ENCODE data around the gene FUT8.
A peak's percentile ranks its signal among the peaks of the same experiment; 100 is the strongest.

FUT8 gene

DNA sequence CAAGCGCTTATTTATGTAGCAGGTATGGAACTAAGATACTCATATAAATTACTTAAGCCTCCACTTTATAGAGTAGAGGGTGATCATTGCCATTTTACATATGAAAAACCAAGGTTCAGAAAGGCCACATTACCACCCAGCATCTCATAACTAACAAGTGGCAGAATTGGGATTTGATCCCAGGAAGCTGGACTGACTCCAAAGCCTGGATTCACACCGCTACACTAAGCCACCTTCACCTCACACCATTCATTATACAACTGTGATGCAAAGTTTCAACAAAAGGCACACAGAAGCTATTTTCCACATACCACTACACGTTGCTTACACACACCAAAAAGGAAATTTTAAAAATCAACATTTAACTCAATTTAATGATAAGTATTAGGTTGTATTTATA lies 370.6 kb downstream of the FUT8 start:
- Histone ChIP-seq H3K36me3 (ENCODE audit: control insufficient read depth, insufficient read depth, low read length, severe bottlenecking) (no peaks in the 10 kb centered on the region), H3K27me3 (replicated peaks; ENCODE audit: control insufficient read depth, insufficient read depth, low read length) (peaks cover 5% of the 10 kb centered on the region), H3K4me3 (ENCODE audit: low read length) (no peak overlapping the region), H3K9me3 (ENCODE audit: control insufficient read depth, low read length) (no peaks in the 10 kb centered on the region), H3K9ac (ENCODE audit: low read length) (no peak overlapping the region), H3K4me1 (ENCODE audit: control insufficient read depth, insufficient read depth, low read length) (peaks cover 11% of the 10 kb centered on the region)
- DNase-seq (ENCODE audit: low read depth): no peak

DNA sequence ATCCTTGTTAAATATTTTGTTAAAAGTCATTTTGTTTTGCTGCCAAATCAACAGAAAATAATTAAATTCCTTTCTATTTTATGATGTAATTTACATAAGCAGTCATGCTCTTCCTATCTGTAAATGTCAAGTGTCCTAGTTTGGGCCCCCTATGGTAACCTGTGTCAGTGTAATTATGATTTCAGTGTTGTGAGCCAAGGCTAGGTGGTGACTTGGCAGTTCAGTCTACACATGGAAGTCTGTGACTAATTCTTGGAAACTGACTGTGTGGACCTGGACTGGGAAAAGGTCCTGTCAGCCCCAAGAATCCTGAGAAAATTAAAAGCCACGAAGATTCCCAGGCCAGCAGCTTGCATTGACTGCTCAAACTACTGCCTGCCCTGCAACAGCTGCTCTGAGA lies 371.0 kb downstream of the FUT8 start:
- no peak overlapping the region for H3K9ac ChIP-seq (ENCODE audit: low read length)
- no peaks in the 10 kb centered on the region for H3K36me3 ChIP-seq (ENCODE audit: control insufficient read depth, insufficient read depth, low read length, severe bottlenecking)
- peaks cover 5% of the 10 kb centered on the region for H3K27me3 ChIP-seq (replicated peaks; ENCODE audit: control insufficient read depth, insufficient read depth, low read length)
- DNase-seq (ENCODE audit: low read depth): no peak
- H3K9me3 ChIP-seq (ENCODE audit: control insufficient read depth, low read length): no peaks in the 10 kb centered on the region
- H3K4me3 ChIP-seq (ENCODE audit: low read length): no peak overlapping the region
- H3K4me1 ChIP-seq (ENCODE audit: control insufficient read depth, insufficient read depth, low read length): peaks cover 11% of the 10 kb centered on the region

- DNase-seq (ENCODE audit: low read depth): no peak
- Histone ChIP-seq H3K9ac (ENCODE audit: low read length) (no peak overlapping the region), H3K36me3 (ENCODE audit: control insufficient read depth, insufficient read depth, low read length, severe bottlenecking) (no peaks in the 10 kb centered on the region), H3K4me1 (ENCODE audit: control insufficient read depth, insufficient read depth, low read length) (peaks cover 11% of the 10 kb centered on the region), H3K9me3 (ENCODE audit: control insufficient read depth, low read length) (no peaks in the 10 kb centered on the region), H3K27me3 (replicated peaks; ENCODE audit: control insufficient read depth, insufficient read depth, low read length) (peaks cover 9% of the 10 kb centered on the region), H3K4me3 (ENCODE audit: low read length) (no peak overlapping the region)
Measured at GRCh38 chr14:65784574-65784973, 372.0 kb downstream of the FUT8 start.

DNA sequence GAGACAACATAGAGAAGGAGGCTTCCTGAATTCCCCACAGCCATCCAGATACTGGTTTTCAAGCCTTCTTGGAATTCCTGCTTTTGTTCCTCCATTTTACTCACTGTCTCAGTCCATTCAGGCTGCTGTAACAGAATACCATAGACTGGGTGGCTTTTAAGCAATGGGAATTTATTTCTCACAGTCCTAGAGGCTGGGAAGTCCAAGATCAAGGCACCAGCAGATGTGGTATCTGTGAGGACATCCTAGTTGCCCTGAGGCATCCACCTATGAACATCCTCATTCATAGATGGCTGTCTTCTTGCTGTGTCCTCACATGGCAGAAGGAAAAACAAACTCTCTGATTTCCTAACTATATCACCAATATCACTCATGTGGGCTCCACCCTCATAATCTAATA lies 374.9 kb downstream of the FUT8 start:
- Histone ChIP-seq H3K9ac (ENCODE audit: low read length) (no peak overlapping the region), H3K4me1 (ENCODE audit: control insufficient read depth, insufficient read depth, low read length) (peaks cover 18% of the 10 kb centered on the region), H3K4me3 (ENCODE audit: low read length) (no peak overlapping the region), H3K36me3 (ENCODE audit: control insufficient read depth, insufficient read depth, low read length, severe bottlenecking) (no peaks in the 10 kb centered on the region), H3K27me3 (replicated peaks; ENCODE audit: control insufficient read depth, insufficient read depth, low read length) (peaks cover 9% of the 10 kb centered on the region), H3K9me3 (ENCODE audit: control insufficient read depth, low read length) (no peaks in the 10 kb centered on the region)
- DNase-seq (ENCODE audit: low read depth): no peak

- Histone ChIP-seq H3K4me1 (ENCODE audit: control insufficient read depth, insufficient read depth, low read length) (peaks cover 18% of the 10 kb centered on the region), H3K4me3 (ENCODE audit: low read length) (no peak overlapping the region), H3K9ac (ENCODE audit: low read length) (no peak overlapping the region), H3K36me3 (ENCODE audit: control insufficient read depth, insufficient read depth, low read length, severe bottlenecking) (no peaks in the 10 kb centered on the region), H3K9me3 (ENCODE audit: control insufficient read depth, low read length) (no peaks in the 10 kb centered on the region), H3K27me3 (replicated peaks; ENCODE audit: control insufficient read depth, insufficient read depth, low read length) (peaks cover 14% of the 10 kb centered on the region)
- no peak for DNase-seq (ENCODE audit: low read depth)
Measured at GRCh38 chr14:65788876-65789275, 376.3 kb downstream of the FUT8 start.

DNA sequence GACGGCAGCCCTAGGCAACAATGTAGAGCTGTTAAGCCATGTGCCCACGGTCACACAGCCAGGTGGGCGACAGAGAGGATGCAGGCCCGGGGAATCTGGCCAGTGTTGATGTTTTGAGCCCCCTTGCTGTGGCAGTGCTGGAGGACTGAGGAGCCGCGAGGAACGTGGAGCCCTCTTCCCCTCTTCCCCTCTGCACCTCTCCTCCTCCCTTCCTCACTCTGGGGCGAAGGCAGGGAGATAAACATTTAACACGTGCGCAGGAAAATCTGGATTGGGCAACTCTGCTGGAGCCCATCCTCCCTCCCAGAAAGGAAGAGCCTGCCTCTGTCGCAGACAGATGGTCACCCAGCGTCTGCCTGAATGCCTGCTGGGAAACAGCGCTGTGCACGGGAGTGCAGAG lies 376.8 kb downstream of the FUT8 start:
- H3K4me1 ChIP-seq (ENCODE audit: control insufficient read depth, insufficient read depth, low read length): peaks cover 18% of the 10 kb centered on the region
- no peaks in the 10 kb centered on the region for H3K9me3 ChIP-seq (ENCODE audit: control insufficient read depth, low read length)
- H3K4me3 ChIP-seq (ENCODE audit: low read length): no peak overlapping the region
- peaks cover 14% of the 10 kb centered on the region for H3K27me3 ChIP-seq (replicated peaks; ENCODE audit: control insufficient read depth, insufficient read depth, low read length)
- no peak for DNase-seq (ENCODE audit: low read depth)
- H3K36me3 ChIP-seq (ENCODE audit: control insufficient read depth, insufficient read depth, low read length, severe bottlenecking): no peaks in the 10 kb centered on the region
- H3K9ac ChIP-seq (ENCODE audit: low read length): no peak overlapping the region

GRCh38 chr14:65790172-65790815 lies 377.8 kb downstream of the FUT8 start:
- Histone ChIP-seq H3K36me3 (ENCODE audit: control insufficient read depth, insufficient read depth, low read length, severe bottlenecking) (no peaks in the 10 kb centered on the region), H3K4me1 (ENCODE audit: control insufficient read depth, insufficient read depth, low read length) (peaks cover 9% of the 10 kb centered on the region), H3K9ac (ENCODE audit: low read length) (no peak overlapping the region), H3K27me3 (replicated peaks; ENCODE audit: control insufficient read depth, insufficient read depth, low read length) (peaks cover 9% of the 10 kb centered on the region), H3K9me3 (ENCODE audit: control insufficient read depth, low read length) (no peaks in the 10 kb centered on the region), H3K4me3 (ENCODE audit: low read length) (no peak overlapping the region)
- no peak for DNase-seq (ENCODE audit: low read depth)

- DNase-seq (ENCODE audit: low read depth): peak; percentile 2
Measured at GRCh38 chr14:65791191-65791981, 378.9 kb downstream of the FUT8 start.

DNA sequence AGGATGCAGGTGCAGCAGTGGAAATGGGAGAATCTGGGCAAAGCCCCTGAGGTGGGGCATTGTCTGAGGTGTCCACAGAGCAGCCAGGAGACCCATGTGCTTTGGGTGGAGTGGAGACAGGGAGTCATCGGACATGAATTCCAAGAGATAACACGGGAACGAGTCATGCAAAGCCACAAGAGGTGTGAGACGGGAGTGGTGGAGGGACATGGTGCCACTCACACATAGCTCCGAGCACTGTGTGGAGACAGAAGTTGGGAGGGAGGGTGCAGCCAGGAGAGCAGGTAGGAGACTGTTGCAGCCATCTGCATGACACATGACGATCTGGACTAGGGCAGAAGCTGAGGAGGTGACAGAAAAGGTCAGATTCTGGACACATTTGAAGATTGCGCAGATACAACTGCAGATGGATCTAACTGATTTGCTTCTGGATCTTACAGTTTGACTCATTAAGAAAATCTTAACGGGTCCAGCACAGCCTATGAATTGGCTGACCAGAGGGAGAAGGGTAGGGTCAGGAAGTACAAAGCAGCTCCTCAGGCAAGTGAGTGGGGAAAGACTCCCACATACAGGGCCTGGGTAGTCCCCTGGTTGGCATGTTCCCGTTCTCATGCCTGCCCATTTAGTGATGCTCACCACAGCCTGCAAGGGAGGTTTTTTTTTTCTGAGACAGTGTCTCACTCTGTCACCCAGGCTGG lies 379.8 kb downstream of the FUT8 start:
- Histone ChIP-seq H3K9ac (ENCODE audit: low read length) (no peak overlapping the region), H3K9me3 (ENCODE audit: control insufficient read depth, low read length) (no peaks in the 10 kb centered on the region), H3K27me3 (replicated peaks; ENCODE audit: control insufficient read depth, insufficient read depth, low read length) (peaks cover 17% of the 10 kb centered on the region), H3K4me3 (ENCODE audit: low read length) (no peak overlapping the region), H3K36me3 (ENCODE audit: control insufficient read depth, insufficient read depth, low read length, severe bottlenecking) (no peaks in the 10 kb centered on the region), H3K4me1 (ENCODE audit: control insufficient read depth, insufficient read depth, low read length) (peaks cover 7% of the 10 kb centered on the region)
- DNase-seq (ENCODE audit: low read depth): peak; percentile 4

More at GRCh38 chr14:65791191-65791981, 378.9 kb downstream of the FUT8 start:
- no peak overlapping the region for H3K9ac ChIP-seq (ENCODE audit: low read length)
- H3K36me3 ChIP-seq (ENCODE audit: control insufficient read depth, insufficient read depth, low read length, severe bottlenecking): no peaks in the 10 kb centered on the region
- peaks cover 7% of the 10 kb centered on the region for H3K4me1 ChIP-seq (ENCODE audit: control insufficient read depth, insufficient read depth, low read length)
- H3K9me3 ChIP-seq (ENCODE audit: control insufficient read depth, low read length): no peaks in the 10 kb centered on the region
- H3K27me3 ChIP-seq (replicated peaks; ENCODE audit: control insufficient read depth, insufficient read depth, low read length): peaks cover 16% of the 10 kb centered on the region
- no peak overlapping the region for H3K4me3 ChIP-seq (ENCODE audit: low read length)

All from adipocyte (in vitro differentiated cells).